ENCODE results near the gene FAM210A. TPM values are rescaled to one million over a fixed set of nuclear protein-coding genes. Genes with fewer than 3 reads are reported as not detected.

FAM210A gene
- total and polyA plus RNA-seq, 12 donors, result 11.6 to 84.8 (median 56.3) TPM

GRCh38 chr18:13623871-13624270, 102.5 kb downstream of the FAM210A start:
- Histone ChIP-seq H3K27me3 (no peaks in the 10 kb centered on the region), H3K27ac (no peak overlapping the region), H3K4me3 (no peak overlapping the region), H3K9me3 (no peaks in the 10 kb centered on the region), H3K36me3 (peaks cover 0 to 30% (median 4%) of the 10 kb centered on the region in 9 donors), H3K4me1 (peaks cover 0 to 13% (median 7%) of the 10 kb centered on the region in 9 donors)
- intact Hi-C loops (cut with DNase I), result loop anchor here in 3 of 10 donors (10.0 kb wide), 4 partner anchors 69 to 509 kb away; partner anchors contain the start of gene LDLRAD4 (in 1 of the 3)
- no peak for DNase-seq
- 94 to 96% methylated on average over 13 of the region's 13 CpGs for WGBS, 2 donors
- no peak for TF ChIP-seq CTCF (IDR thresholded peaks at IDR 0.05)
- no peak for ATAC-seq

GRCh38 chr18:13623348-13623747, 103.0 kb downstream of the FAM210A start:
- peaks cover 0 to 17% (median 6%) of the 10 kb centered on the region in 9 donors for H3K4me1 ChIP-seq
- ATAC-seq, result no peak
- WGBS, 2 donors, result 70 to 76% methylated on average over 10 of the region's 10 CpGs
- H3K9me3 ChIP-seq, result no peaks in the 10 kb centered on the region
- no peak for DNase-seq
- no peak for TF ChIP-seq CTCF (IDR thresholded peaks at IDR 0.05)
- H3K27ac ChIP-seq, result no peak overlapping the region
- no peak overlapping the region for H3K4me3 ChIP-seq
- peaks cover 0 to 30% (median 4%) of the 10 kb centered on the region in 9 donors for H3K36me3 ChIP-seq
- intact Hi-C loops (cut with DNase I), result loop anchor here in 3 of 10 donors (10.0 kb wide), 4 partner anchors 69 to 509 kb away; partner anchors contain the start of gene LDLRAD4 (in 1 of the 3)
- no peaks in the 10 kb centered on the region for H3K27me3 ChIP-seq

- ATAC-seq (no peak), DNase-seq (no peak)
- WGBS, 2 donors, result 94 to 95% methylated on average over 8 of the region's 8 CpGs
- Histone ChIP-seq H3K27me3 (no peaks in the 10 kb centered on the region), H3K4me3 (no peak overlapping the region), H3K27ac (no peak overlapping the region), H3K4me1 (peaks cover 0 to 22% (median 10%) of the 10 kb centered on the region in 9 donors), H3K36me3 (peaks cover 0 to 30% (median 4%) of the 10 kb centered on the region in 9 donors), H3K9me3 (no peaks in the 10 kb centered on the region)
- no peak for TF ChIP-seq CTCF (IDR thresholded peaks at IDR 0.05)
- intact Hi-C loops (cut with DNase I), result loop anchor here in 3 of 10 donors (10.0 kb wide), 4 partner anchors 68 to 508 kb away; partner anchors contain the start of gene LDLRAD4 (in 1 of the 3)
Observed at GRCh38 chr18:13622751-13623150, 103.6 kb downstream of the FAM210A start.

- WGBS, 2 donors, result 93 to 94% methylated on average over 19 of the region's 19 CpGs
- Histone ChIP-seq H3K36me3 (peaks cover 0 to 30% (median 4%) of the 10 kb centered on the region in 9 donors), H3K4me3 (no peak overlapping the region), H3K27me3 (no peaks in the 10 kb centered on the region), H3K9me3 (no peaks in the 10 kb centered on the region), H3K27ac (no peak overlapping the region), H3K4me1 (peaks cover 0 to 22% (median 10%) of the 10 kb centered on the region in 9 donors)
- ATAC-seq (no peak), DNase-seq (no peak)
- intact Hi-C loops (cut with DNase I), result loop anchor here in 3 of 10 donors (10.0 kb wide), 4 partner anchors 67 to 507 kb away; partner anchors contain the start of gene LDLRAD4 (in 1 of the 3)
- TF ChIP-seq CTCF (IDR thresholded peaks at IDR 0.05), result no peak
Observed at GRCh38 chr18:13621886-13622619, 104.3 kb downstream of the FAM210A start.

All from heart right ventricle (tissue), 16 donors.